Testis (tissue), 2 donors: ENCODE results near the gene FAM124A.

ENCODE experiments used
- POLR2A ChIP-seq: fragments of 450-650 bp; IDR thresholded peaks from one replicate; pipeline ENCODE4 v1.6.1; 2017; ENCODE audit warnings: antibody characterized with exemption, mild to moderate bottlenecking, moderate library complexity
- TF ChIP-seq, protein P1 (sequence below), 3 experiments: fragments of 450-650 bp in 2 of 3; fragments of 200-600 bp in 1 of 3; sonication (generic) in 1 of 3; IDR thresholded peaks; one replicate each; pipeline ENCODE4 v1.5.1; 2016 to 2019; ENCODE audit warnings: antibody characterized with exemption in 3 of 3, mild to moderate bottlenecking in 2 of 3, moderate library complexity in 1 of 3

DNA sequence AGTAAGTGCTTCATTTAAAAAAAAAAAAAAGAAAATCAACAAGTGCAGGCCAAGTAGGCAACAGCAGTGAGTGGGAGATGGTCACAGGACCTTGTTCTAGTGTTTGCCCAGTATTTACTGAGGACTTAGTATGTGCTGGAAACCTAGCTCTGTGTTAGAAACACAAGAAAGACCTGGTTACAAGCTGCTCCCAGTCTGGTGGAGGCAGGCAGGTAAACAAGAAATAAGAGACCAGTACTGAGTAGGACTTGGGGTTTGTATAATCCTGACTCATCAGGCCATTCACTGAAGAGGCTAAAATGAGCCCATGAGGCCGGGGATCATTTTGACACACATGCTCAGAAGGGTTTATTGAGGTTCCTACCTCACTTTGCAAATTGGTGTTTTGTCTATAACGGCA is 95.8 kb downstream of the FAM124A start:
- TF ChIP-seq, protein P1, sequence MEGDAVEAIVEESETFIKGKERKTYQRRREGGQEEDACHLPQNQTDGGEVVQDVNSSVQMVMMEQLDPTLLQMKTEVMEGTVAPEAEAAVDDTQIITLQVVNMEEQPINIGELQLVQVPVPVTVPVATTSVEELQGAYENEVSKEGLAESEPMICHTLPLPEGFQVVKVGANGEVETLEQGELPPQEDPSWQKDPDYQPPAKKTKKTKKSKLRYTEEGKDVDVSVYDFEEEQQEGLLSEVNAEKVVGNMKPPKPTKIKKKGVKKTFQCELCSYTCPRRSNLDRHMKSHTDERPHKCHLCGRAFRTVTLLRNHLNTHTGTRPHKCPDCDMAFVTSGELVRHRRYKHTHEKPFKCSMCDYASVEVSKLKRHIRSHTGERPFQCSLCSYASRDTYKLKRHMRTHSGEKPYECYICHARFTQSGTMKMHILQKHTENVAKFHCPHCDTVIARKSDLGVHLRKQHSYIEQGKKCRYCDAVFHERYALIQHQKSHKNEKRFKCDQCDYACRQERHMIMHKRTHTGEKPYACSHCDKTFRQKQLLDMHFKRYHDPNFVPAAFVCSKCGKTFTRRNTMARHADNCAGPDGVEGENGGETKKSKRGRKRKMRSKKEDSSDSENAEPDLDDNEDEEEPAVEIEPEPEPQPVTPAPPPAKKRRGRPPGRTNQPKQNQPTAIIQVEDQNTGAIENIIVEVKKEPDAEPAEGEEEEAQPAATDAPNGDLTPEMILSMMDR (IDR thresholded peaks at IDR 0.05), result no peak
- no peak for TF ChIP-seq POLR2A
